ENCODE data around the gene FLRT2.

Gene FLRT2

GRCh38 chr14:85580536-85581140 is 50.7 kb downstream of the FLRT2 start:
- TF ChIP-seq POLR2A (IDR thresholded peaks at IDR 0.05; ENCODE audit: low read depth, low read length): no peak
- no peak for FAIRE-seq

GRCh38 chr14:85581691-85582090 is 51.7 kb downstream of the FLRT2 start:
- DNase-seq (ENCODE audit: insufficient read length) (no peak), FAIRE-seq (no peak)
- TF ChIP-seq POLR2AphosphoS5 (IDR thresholded peaks at IDR 0.05; ENCODE audit: low read depth, low read length): no peak

More at GRCh38 chr14:85580536-85581140, 50.7 kb downstream of the FLRT2 start:
- DNase-seq (ENCODE audit: insufficient read length): no peak

GRCh38 chr14:85583380-85583779 is 53.4 kb downstream of the FLRT2 start:
- FAIRE-seq (no peak), DNase-seq (ENCODE audit: insufficient read length) (no peak)

GRCh38 chr14:85584481-85584880 is 54.5 kb downstream of the FLRT2 start:
- TF ChIP-seq TAF1 (IDR thresholded peaks at IDR 0.05; ENCODE audit: borderline replicate concordance, low read depth, low read length): no peak
- no peak for TF ChIP-seq POLR2AphosphoS5 (IDR thresholded peaks at IDR 0.05; ENCODE audit: low read depth, low read length)
- no peak for TF ChIP-seq POLR2A (IDR thresholded peaks at IDR 0.05; ENCODE audit: low read depth, low read length)
- no peak for DNase-seq (ENCODE audit: insufficient read length)
- no peak for FAIRE-seq

More at GRCh38 chr14:85583380-85583779, 53.4 kb downstream of the FLRT2 start:
- TF ChIP-seq POLR2A (IDR thresholded peaks at IDR 0.05; ENCODE audit: low read depth, low read length): no peak
- no peak for TF ChIP-seq TAF1 (IDR thresholded peaks at IDR 0.05; ENCODE audit: borderline replicate concordance, low read depth, low read length)
- TF ChIP-seq POLR2AphosphoS5 (IDR thresholded peaks at IDR 0.05; ENCODE audit: low read depth, low read length): no peak

- DNase-seq (ENCODE audit: insufficient read length) (no peak), FAIRE-seq (no peak)
- no peak for TF ChIP-seq POLR2A (IDR thresholded peaks at IDR 0.05; ENCODE audit: low read depth, low read length)
- TF ChIP-seq TAF1 (IDR thresholded peaks at IDR 0.05; ENCODE audit: borderline replicate concordance, low read depth, low read length): no peak
- no peak for TF ChIP-seq POLR2AphosphoS5 (IDR thresholded peaks at IDR 0.05; ENCODE audit: low read depth, low read length)
Observed at GRCh38 chr14:85587151-85587711, 57.3 kb downstream of the FLRT2 start.

GRCh38 chr14:85590784-85591183 is 60.8 kb downstream of the FLRT2 start:
- DNase-seq (ENCODE audit: insufficient read length): no peak
- no peak for FAIRE-seq
- no peak for TF ChIP-seq POLR2A (IDR thresholded peaks at IDR 0.05; ENCODE audit: low read depth, low read length)
- TF ChIP-seq TAF1 (IDR thresholded peaks at IDR 0.05; ENCODE audit: borderline replicate concordance, low read depth, low read length): no peak
- no peak for TF ChIP-seq POLR2AphosphoS5 (IDR thresholded peaks at IDR 0.05; ENCODE audit: low read depth, low read length)

GRCh38 chr14:85594217-85594616 is 64.3 kb downstream of the FLRT2 start:
- no peak for DNase-seq (ENCODE audit: insufficient read length)
- TF ChIP-seq POLR2A (IDR thresholded peaks at IDR 0.05; ENCODE audit: low read depth, low read length) (no peak), POLR2AphosphoS5 (IDR thresholded peaks at IDR 0.05; ENCODE audit: low read depth, low read length) (no peak), TAF1 (IDR thresholded peaks at IDR 0.05; ENCODE audit: borderline replicate concordance, low read depth, low read length) (no peak)
- no peak for FAIRE-seq

- no peak for TF ChIP-seq POLR2AphosphoS5 (IDR thresholded peaks at IDR 0.05; ENCODE audit: low read depth, low read length)
- TF ChIP-seq POLR2A (IDR thresholded peaks at IDR 0.05; ENCODE audit: low read depth, low read length): no peak
- TF ChIP-seq TAF1 (IDR thresholded peaks at IDR 0.05; ENCODE audit: borderline replicate concordance, low read depth, low read length): no peak
- FAIRE-seq (no peak), DNase-seq (ENCODE audit: insufficient read length) (no peak)
Observed at GRCh38 chr14:85595981-85596380, 66.0 kb downstream of the FLRT2 start.

GRCh38 chr14:85596562-85596961 is 66.6 kb downstream of the FLRT2 start:
- no peak for TF ChIP-seq POLR2A (IDR thresholded peaks at IDR 0.05; ENCODE audit: low read depth, low read length)
- no peak for DNase-seq (ENCODE audit: insufficient read length)
- no peak for FAIRE-seq

GRCh38 chr14:85597701-85598100 is 67.8 kb downstream of the FLRT2 start:
- FAIRE-seq (no peak), DNase-seq (ENCODE audit: insufficient read length) (no peak)
- no peak for TF ChIP-seq POLR2A (IDR thresholded peaks at IDR 0.05; ENCODE audit: low read depth, low read length)
- TF ChIP-seq POLR2AphosphoS5 (IDR thresholded peaks at IDR 0.05; ENCODE audit: low read depth, low read length): no peak
- TF ChIP-seq TAF1 (IDR thresholded peaks at IDR 0.05; ENCODE audit: borderline replicate concordance, low read depth, low read length): no peak

- no peak for FAIRE-seq
- DNase-seq (ENCODE audit: insufficient read length): no peak
- no peak for TF ChIP-seq POLR2A (IDR thresholded peaks at IDR 0.05; ENCODE audit: low read depth, low read length)
- no peak for TF ChIP-seq TAF1 (IDR thresholded peaks at IDR 0.05; ENCODE audit: borderline replicate concordance, low read depth, low read length)
- no peak for TF ChIP-seq POLR2AphosphoS5 (IDR thresholded peaks at IDR 0.05; ENCODE audit: low read depth, low read length)
Observed at GRCh38 chr14:85599939-85600338, 70.0 kb downstream of the FLRT2 start.

GRCh38 chr14:85601246-85601645 is 71.3 kb downstream of the FLRT2 start:
- TF ChIP-seq POLR2AphosphoS5 (IDR thresholded peaks at IDR 0.05; ENCODE audit: low read depth, low read length) (no peak), TAF1 (IDR thresholded peaks at IDR 0.05; ENCODE audit: borderline replicate concordance, low read depth, low read length) (no peak), POLR2A (IDR thresholded peaks at IDR 0.05; ENCODE audit: low read depth, low read length) (no peak)
- FAIRE-seq (no peak), DNase-seq (ENCODE audit: insufficient read length) (no peak)

- no peak for DNase-seq (ENCODE audit: insufficient read length)
- no peak for FAIRE-seq
- TF ChIP-seq POLR2AphosphoS5 (IDR thresholded peaks at IDR 0.05; ENCODE audit: low read depth, low read length) (no peak), POLR2A (IDR thresholded peaks at IDR 0.05; ENCODE audit: low read depth, low read length) (no peak), TAF1 (IDR thresholded peaks at IDR 0.05; ENCODE audit: borderline replicate concordance, low read depth, low read length) (no peak)
Observed at GRCh38 chr14:85601690-85602089, 71.7 kb downstream of the FLRT2 start.
